Measurements from ENCODE around the gene ABHD11. TPM values are rescaled to one million over a fixed set of nuclear protein-coding genes. Genes with fewer than 3 reads are reported as not detected.
A peak's percentile ranks its signal among the peaks of the same experiment; 100 is the strongest.
"Not testable (repeated sequence)": the region's sequence is repeated elsewhere in the genome, so short reads cannot be mapped to it uniquely, and the experiment has no call there.

ABHD11 gene
- 10 to 100 TPM; 53.0 to 93.3 (median 62.5) TPM for polyA plus RNA-seq
- long read RNA-seq, donor 1, transcript ABHD11-201 (6 exons, 1,483 nt) = major isoform, 20 of 41 reads
- long read RNA-seq, donor 1, partial matches to known transcripts = 18 of 41 reads
- long read RNA-seq, donor 1, other reads (novel, unspliced or antisense) = 0 of 41 reads
- long read RNA-seq, donor 2, partial matches to known transcripts = 0 of 3 reads
- long read RNA-seq, donor 2, other reads (novel, unspliced or antisense) = 0 of 3 reads
- long read RNA-seq, donor 3, partial matches to known transcripts = 0 of 6 reads
- long read RNA-seq, donor 3, other reads (novel, unspliced or antisense) = 0 of 6 reads
- long read RNA-seq, donor 4 = 0 reads
- long read RNA-seq, donor 5, partial matches to known transcripts = 0 of 2 reads
- long read RNA-seq, donor 5, other reads (novel, unspliced or antisense) = 0 of 2 reads
- long read RNA-seq, donor 6, partial matches to known transcripts = 0 of 3 reads
- long read RNA-seq, donor 6, other reads (novel, unspliced or antisense) = 0 of 3 reads
- long read RNA-seq, donor 7, transcript ABHD11-201 (6 exons, 1,483 nt) = major isoform, 5 of 11 reads
- long read RNA-seq, donor 7, partial matches to known transcripts = 0 of 11 reads
- long read RNA-seq, donor 7, other reads (novel, unspliced or antisense) = 0 of 11 reads
- long read RNA-seq, donor 8, partial matches to known transcripts = 0 of 1 reads
- long read RNA-seq, donor 8, other reads (novel, unspliced or antisense) = 0 of 1 reads
- long read RNA-seq, donor 9, partial matches to known transcripts = 0 of 3 reads
- long read RNA-seq, donor 9, other reads (novel, unspliced or antisense) = 0 of 3 reads
- long read RNA-seq, donor 10, partial matches to known transcripts = 0 of 5 reads
- long read RNA-seq, donor 10, other reads (novel, unspliced or antisense) = 0 of 5 reads

- Histone ChIP-seq H3K27ac (ENCODE audit: low read depth in 1 of 3, low read length in 2 of 3) (peak within 1 kb of the TSS; percentile 89 to 99 (median 97)), H3K4me1 (ENCODE audit: control insufficient read depth in 3 of 3, insufficient read depth in 2 of 3, low read depth in 1 of 3, low read length in 2 of 3) (peaks cover 0 to 59% (median 4%) of the 10 kb centered on the region in 3 donors), H3K27me3 (ENCODE audit: control insufficient read depth in 3 of 3, insufficient read depth in 3 of 3, low read length in 3 of 3) (no peaks in the 10 kb centered on the region), H3K4me3 (ENCODE audit: low read depth in 1 of 3, low read length in 3 of 3) (peak within 1 kb of the TSS; percentile 60 to 83 (median 78)), H3K36me3 (ENCODE audit: control insufficient read depth in 3 of 3, insufficient read depth in 2 of 3, low read depth in 1 of 3, low read length in 3 of 3) (peaks cover 0 to 30% (median 6%) of the 10 kb centered on the region in 3 donors), H3K9me3 (ENCODE audit: control insufficient read depth in 2 of 2, insufficient read depth in 1 of 2, low read depth in 1 of 2, low read length in 1 of 2) (no peaks in the 10 kb centered on the region)
- peak; percentile 97 to 99 for DNase-seq
- FAIRE-seq = no peak
- 0 to 1% (median 0%) methylated on average over 55 to 84 of the region's 84 CpGs for WGBS, 3 donors
Measured at GRCh38 chr7:73738612-73739386, at the start of gene ABHD11. TSS of gene ABHD11 (minus strand) at chr7:73738802. CDS start at chr7:73738770, 32 bp downstream.

DNA sequence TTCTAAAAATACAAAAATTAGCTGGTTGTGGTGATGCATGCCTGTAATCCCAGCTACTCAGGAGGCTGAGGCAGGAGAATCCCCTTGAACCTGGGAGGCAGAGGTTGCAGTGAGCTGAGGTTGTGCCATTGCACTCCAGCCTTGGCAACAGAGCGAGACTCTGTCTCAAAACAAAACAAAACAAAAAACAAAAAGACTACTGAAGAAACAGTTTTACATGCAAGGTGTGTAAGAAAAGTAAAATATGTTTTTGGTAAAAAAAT is 49.1 kb upstream of the ABHD11 start:
- not testable (repeated sequence) for H3K4me3 ChIP-seq (ENCODE audit: low read depth in 1 of 3, low read length in 3 of 3); H3K36me3 ChIP-seq (ENCODE audit: control insufficient read depth in 3 of 3, insufficient read depth in 2 of 3, low read depth in 1 of 3, low read length in 3 of 3); H3K9me3 ChIP-seq (ENCODE audit: control insufficient read depth in 2 of 2, insufficient read depth in 1 of 2, low read depth in 1 of 2, low read length in 1 of 2); H3K27me3 ChIP-seq (ENCODE audit: control insufficient read depth in 3 of 3, insufficient read depth in 3 of 3, low read length in 3 of 3); FAIRE-seq
- Histone ChIP-seq H3K4me1 (ENCODE audit: control insufficient read depth in 3 of 3, insufficient read depth in 2 of 3, low read depth in 1 of 3, low read length in 2 of 3) (peaks cover 0 to 16% (median 0%) of the 10 kb centered on the region in 3 donors), H3K27ac (ENCODE audit: low read depth in 1 of 3, low read length in 2 of 3) (peak overlapping the region in 1 of 3 donors; percentile 74)
- 39 to 71% (median 45%) methylated on average over 1 of the region's 1 CpG for WGBS, 3 donors
- peak in 1 of 2 donors; percentile 29 for DNase-seq

- 63 to 82% (median 67%) methylated on average over 1 of the region's 1 CpG for WGBS, 3 donors
- Histone ChIP-seq H3K27ac (ENCODE audit: low read depth in 1 of 3, low read length in 2 of 3) (no peak overlapping the region), H3K36me3 (ENCODE audit: control insufficient read depth in 3 of 3, insufficient read depth in 2 of 3, low read depth in 1 of 3, low read length in 3 of 3) (no peaks in the 10 kb centered on the region), H3K9me3 (ENCODE audit: control insufficient read depth in 2 of 2, insufficient read depth in 1 of 2, low read depth in 1 of 2, low read length in 1 of 2) (peaks cover 0 to 4% of the 10 kb centered on the region in 2 donors), H3K27me3 (ENCODE audit: control insufficient read depth in 3 of 3, insufficient read depth in 3 of 3, low read length in 3 of 3) (no peaks in the 10 kb centered on the region), H3K4me1 (ENCODE audit: control insufficient read depth in 3 of 3, insufficient read depth in 2 of 3, low read depth in 1 of 3, low read length in 2 of 3) (peaks cover 0 to 6% (median 0%) of the 10 kb centered on the region in 3 donors), H3K4me3 (ENCODE audit: low read depth in 1 of 3, low read length in 3 of 3) (no peak overlapping the region)
- FAIRE-seq (no peak), DNase-seq (no peak)
Measured at GRCh38 chr7:73786588-73786987, 48.0 kb upstream of the ABHD11 start.

GRCh38 chr7:73779517-73779916 is 40.9 kb upstream of the ABHD11 start:
- H3K27me3 ChIP-seq (ENCODE audit: control insufficient read depth in 3 of 3, insufficient read depth in 3 of 3, low read length in 3 of 3) = no peaks in the 10 kb centered on the region
- DNase-seq = peak in 1 of 2 donors; percentile 59
- no peaks in the 10 kb centered on the region for H3K4me1 ChIP-seq (ENCODE audit: control insufficient read depth in 3 of 3, insufficient read depth in 2 of 3, low read depth in 1 of 3, low read length in 2 of 3)
- WGBS, 3 donors = 24 to 56% (median 42%) methylated on average over 1 of the region's 1 CpG
- no peak for FAIRE-seq
- no peak overlapping the region for H3K27ac ChIP-seq (ENCODE audit: low read depth in 1 of 3, low read length in 2 of 3)
- H3K9me3 ChIP-seq (ENCODE audit: control insufficient read depth in 2 of 2, insufficient read depth in 1 of 2, low read depth in 1 of 2, low read length in 1 of 2) = no peaks in the 10 kb centered on the region
- no peaks in the 10 kb centered on the region for H3K36me3 ChIP-seq (ENCODE audit: control insufficient read depth in 3 of 3, insufficient read depth in 2 of 3, low read depth in 1 of 3, low read length in 3 of 3)
- H3K4me3 ChIP-seq (ENCODE audit: low read depth in 1 of 3, low read length in 3 of 3) = no peak overlapping the region

DNA sequence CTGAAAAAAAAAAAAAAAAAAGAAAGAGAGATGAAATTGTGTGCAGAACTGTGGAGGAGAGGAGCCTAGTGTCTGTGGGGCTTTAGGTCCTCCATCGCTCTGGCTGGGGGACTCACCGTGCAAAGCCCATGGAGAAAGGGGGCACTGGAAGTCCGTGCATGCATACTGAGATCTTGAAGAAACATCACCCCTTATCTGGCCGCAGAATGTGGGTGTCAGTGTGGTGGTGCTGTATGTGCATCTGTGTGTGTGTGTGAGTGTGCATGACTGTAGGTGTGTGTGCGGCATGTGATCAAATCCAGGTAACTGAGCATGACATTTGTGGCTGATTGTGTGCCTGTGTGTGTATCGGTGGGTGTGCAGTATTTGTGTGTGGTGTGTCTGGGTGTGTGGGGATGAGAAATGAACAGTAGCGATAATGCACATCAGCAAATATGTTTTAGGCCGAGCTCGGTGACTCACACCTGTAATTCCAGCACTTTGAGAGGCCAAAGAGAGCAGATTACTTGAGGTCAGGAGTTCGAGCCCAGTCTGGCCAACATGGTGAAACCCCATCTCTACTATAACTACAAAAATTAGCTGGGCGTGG is 40.3 kb upstream of the ABHD11 start:
- H3K4me3 ChIP-seq (ENCODE audit: low read depth in 1 of 3, low read length in 3 of 3) = no peak overlapping the region
- no peak overlapping the region for H3K27ac ChIP-seq (ENCODE audit: low read depth in 1 of 3, low read length in 2 of 3)
- no peaks in the 10 kb centered on the region for H3K36me3 ChIP-seq (ENCODE audit: control insufficient read depth in 3 of 3, insufficient read depth in 2 of 3, low read depth in 1 of 3, low read length in 3 of 3)
- FAIRE-seq (no peak), DNase-seq (peak in 1 of 2 donors; percentile 68)
- H3K4me1 ChIP-seq (ENCODE audit: control insufficient read depth in 3 of 3, insufficient read depth in 2 of 3, low read depth in 1 of 3, low read length in 2 of 3) = peaks cover 0 to 5% (median 0%) of the 10 kb centered on the region in 3 donors
- 66 to 82% (median 68%) methylated on average over 11 of the region's 11 CpGs for WGBS, 3 donors
- no peaks in the 10 kb centered on the region for H3K27me3 ChIP-seq (ENCODE audit: control insufficient read depth in 3 of 3, insufficient read depth in 3 of 3, low read length in 3 of 3)
- H3K9me3 ChIP-seq (ENCODE audit: control insufficient read depth in 2 of 2, insufficient read depth in 1 of 2, low read depth in 1 of 2, low read length in 1 of 2) = no peaks in the 10 kb centered on the region

DNA sequence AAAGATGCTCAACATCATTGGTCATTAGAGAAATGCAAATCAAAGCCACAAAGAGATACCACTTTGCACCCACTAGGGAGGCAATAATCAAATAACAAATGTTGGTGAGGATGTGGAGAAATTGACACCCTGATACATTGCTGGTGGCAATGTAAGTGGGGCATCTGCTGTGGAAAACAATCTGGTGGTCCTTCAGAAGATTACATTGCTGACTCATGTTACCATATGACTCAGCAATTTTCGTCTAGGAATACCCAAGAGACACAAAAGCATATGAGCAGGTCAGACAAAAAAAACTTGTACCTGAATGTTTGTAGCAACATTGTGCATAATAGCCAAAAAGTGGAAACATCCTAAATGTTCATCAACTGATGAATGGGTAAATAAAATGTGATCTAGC is 36.3 kb upstream of the ABHD11 start:
- DNase-seq = peak in 1 of 2 donors; percentile 23
- Histone ChIP-seq H3K4me3 (ENCODE audit: low read depth in 1 of 3, low read length in 3 of 3) (no peak overlapping the region), H3K4me1 (ENCODE audit: control insufficient read depth in 3 of 3, insufficient read depth in 2 of 3, low read depth in 1 of 3, low read length in 2 of 3) (peaks cover 0 to 14% (median 0%) of the 10 kb centered on the region in 3 donors), H3K27me3 (ENCODE audit: control insufficient read depth in 3 of 3, insufficient read depth in 3 of 3, low read length in 3 of 3) (peaks cover 0 to 3% (median 0%) of the 10 kb centered on the region in 3 donors), H3K9me3 (ENCODE audit: control insufficient read depth in 2 of 2, insufficient read depth in 1 of 2, low read depth in 1 of 2, low read length in 1 of 2) (no peaks in the 10 kb centered on the region), H3K27ac (ENCODE audit: low read depth in 1 of 3, low read length in 2 of 3) (peak overlapping the region in 2 of 3 donors; percentile 97 to 99), H3K36me3 (ENCODE audit: control insufficient read depth in 3 of 3, insufficient read depth in 2 of 3, low read depth in 1 of 3, low read length in 3 of 3) (peaks cover 0 to 2% (median 0%) of the 10 kb centered on the region in 3 donors)
- no peak for FAIRE-seq
- WGBS, 3 donors = 10 to 19% (median 12%) methylated on average over 1 of the region's 1 CpG

DNA sequence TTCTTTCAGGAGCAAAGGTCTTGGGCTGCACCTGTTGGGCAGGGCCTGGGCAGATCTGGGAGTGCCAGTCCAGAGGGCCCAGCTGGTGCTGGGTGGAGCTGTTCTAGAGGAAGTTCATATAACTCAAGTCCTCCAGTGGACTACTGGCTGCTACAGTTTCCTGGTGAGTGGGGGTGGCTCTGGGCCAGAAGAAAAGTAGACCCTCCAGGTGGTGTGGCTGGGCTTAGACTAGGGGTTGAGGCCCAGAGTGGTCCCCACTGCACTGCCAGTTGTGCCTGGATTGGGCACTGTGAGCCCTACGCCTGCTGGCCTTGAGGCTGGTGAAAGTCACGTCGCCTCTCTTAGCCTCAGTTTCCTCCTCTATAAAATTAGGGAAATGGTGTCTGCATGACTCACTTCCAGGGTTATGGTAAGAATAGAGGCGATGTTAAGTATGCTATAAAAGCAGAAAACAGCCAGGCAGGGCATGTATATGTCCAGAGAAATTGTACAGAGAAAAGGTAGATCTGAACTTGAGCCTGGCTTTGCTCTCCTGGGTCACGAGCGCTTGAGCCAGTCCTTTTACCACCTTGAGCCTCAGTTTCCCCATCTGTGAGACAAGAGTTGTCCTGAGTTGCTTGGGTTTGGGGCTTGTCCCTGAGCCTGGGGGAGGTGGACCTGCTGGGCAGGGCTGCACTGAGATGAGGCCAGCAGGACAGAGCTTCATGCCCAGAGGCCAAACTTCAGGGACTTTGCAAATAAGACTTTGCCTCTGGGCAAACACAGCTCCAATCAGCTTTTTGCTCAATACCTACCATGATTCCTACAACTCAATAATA is 35.3 kb upstream of the ABHD11 start:
- peak overlapping the region; percentile 74 to 99 (median 97) for H3K27ac ChIP-seq (ENCODE audit: low read depth in 1 of 3, low read length in 2 of 3)
- no peaks in the 10 kb centered on the region for H3K9me3 ChIP-seq (ENCODE audit: control insufficient read depth in 2 of 2, insufficient read depth in 1 of 2, low read depth in 1 of 2, low read length in 1 of 2)
- DNase-seq (peak; percentile 79 to 97), FAIRE-seq (no peak)
- H3K27me3 ChIP-seq (ENCODE audit: control insufficient read depth in 3 of 3, insufficient read depth in 3 of 3, low read length in 3 of 3) = peaks cover 0 to 4% (median 3%) of the 10 kb centered on the region in 3 donors
- H3K4me1 ChIP-seq (ENCODE audit: control insufficient read depth in 3 of 3, insufficient read depth in 2 of 3, low read depth in 1 of 3, low read length in 2 of 3) = peaks cover 0 to 14% (median 0%) of the 10 kb centered on the region in 3 donors
- H3K4me3 ChIP-seq (ENCODE audit: low read depth in 1 of 3, low read length in 3 of 3) = peak overlapping the region in 1 of 3 donors; percentile 29
- peaks cover 0 to 8% (median 0%) of the 10 kb centered on the region in 3 donors for H3K36me3 ChIP-seq (ENCODE audit: control insufficient read depth in 3 of 3, insufficient read depth in 2 of 3, low read depth in 1 of 3, low read length in 3 of 3)
- 42 to 65% (median 52%) methylated on average over 6 of the region's 6 CpGs for WGBS, 3 donors

Measured in small intestine (tissue), 16 donors.